A204.1 (cell line): ENCODE data around the gene ZACN.
"Not testable (repeated sequence)": the region's sequence is repeated elsewhere in the genome, so short reads cannot be mapped to it uniquely, and the experiment has no call there.

ENCODE experiments used
- FAIRE-seq: peaks from 2 replicates; lab custom pipeline; 2012; peaks lifted over from hg19 to GRCh38; lab: Jason Lieb, UNC

The ZACN gene

GRCh38 chr17:76054112-76054476 lies 24.9 kb upstream of the ZACN start:
- FAIRE-seq = no peak

- no peak for FAIRE-seq
These were observed 22.1 kb upstream of the ZACN start for GRCh38 chr17:76056882-76057281.

- FAIRE-seq = not testable (repeated sequence)
These were observed 20.7 kb upstream of the ZACN start for GRCh38 chr17:76058264-76058663.

- no peak for FAIRE-seq
These were observed 15.0 kb upstream of the ZACN start for GRCh38 chr17:76063875-76064546.

- no peak for FAIRE-seq
These were observed 13.2 kb upstream of the ZACN start for GRCh38 chr17:76065775-76066174.

GRCh38 chr17:76071531-76072147 lies 7.3 kb upstream of the ZACN start:
- no peak for FAIRE-seq

GRCh38 chr17:76072148-76072858 lies 6.7 kb upstream of the ZACN start, which contains the start of gene SRP68:
SRP68 (minus strand) TSS chr17:76072517; CDS start chr17:76072491, 26 bp downstream.
- FAIRE-seq = peak; percentile 11

- no peak for FAIRE-seq
These were observed 4.3 kb upstream of the ZACN start, which contains the start of gene GALR2 for GRCh38 chr17:76074390-76075363. GALR2 (plus strand) TSS chr17:76074781; CDS start chr17:76074884, 103 bp downstream.

- no peak for FAIRE-seq
These were observed 3.4 kb upstream of the ZACN start for GRCh38 chr17:76075364-76076145.

- FAIRE-seq = no peak
These were observed 2.7 kb upstream of the ZACN start for GRCh38 chr17:76076146-76076764.

- FAIRE-seq = no peak
These were observed 2.0 kb upstream of the ZACN start for GRCh38 chr17:76076765-76077583.

- FAIRE-seq = no peak
These were observed 1.3 kb upstream of the ZACN start for GRCh38 chr17:76077584-76078110.

GRCh38 chr17:76078370-76078769 lies 612 bp upstream of the ZACN start:
- not testable (repeated sequence) for FAIRE-seq

GRCh38 chr17:76079535-76079955 lies 563 bp downstream of the ZACN start:
- FAIRE-seq = no peak

GRCh38 chr17:76079956-76080767 lies 1.2 kb downstream of the ZACN start:
- no peak for FAIRE-seq

- no peak for FAIRE-seq
These were observed 1.8 kb downstream of the ZACN start for GRCh38 chr17:76080768-76081287.

- FAIRE-seq = no peak
These were observed 2.6 kb downstream of the ZACN start for GRCh38 chr17:76081295-76082210.
